Muscle of back (tissue), 11 donors: Measurements from ENCODE around the gene CD96. TPM values are rescaled to one million over a fixed set of nuclear protein-coding genes. Genes with fewer than 3 reads are reported as not detected.

Source experiments
- DNase-seq, 3 donors: peaks; one replicate each; pipeline versions ENCODE4 v3.0.0 to v3.0.0-alpha.2; 2013
- polyA plus RNA-seq, 10 donors: library from polyadenylated mRNA; unstranded; fragments of 120-200 nt; gene quantifications; one replicate each; pipeline ENCODE4 v1.2.1, GENCODE V29; 2013; ENCODE audit not compliant: insufficient read length in 10 of 10

The CD96 gene
- polyA plus RNA-seq, 10 donors: 0.15 to 5.7 (median 0.45) TPM

DNA sequence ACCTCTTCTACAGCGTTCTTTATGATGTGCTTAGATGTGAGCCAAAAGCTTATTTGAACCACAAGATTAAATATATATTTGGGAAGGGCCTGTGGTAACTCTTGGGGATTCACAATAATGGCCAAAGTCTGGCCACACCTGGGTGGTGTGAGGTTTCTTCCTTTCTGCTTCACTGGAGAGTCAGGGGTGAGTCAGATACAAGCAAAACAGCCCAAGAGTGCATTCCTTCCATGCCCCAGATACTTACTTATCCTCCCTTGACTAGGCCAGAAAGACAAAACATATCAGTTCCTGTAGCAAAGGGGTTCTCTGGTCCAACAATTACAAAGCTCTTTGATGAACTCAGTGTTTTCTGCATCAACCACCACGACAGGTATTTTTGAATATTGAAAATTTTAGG is 52.2 kb downstream of the CD96 start:
- peak in 1 of 3 donors; percentile 32 for DNase-seq

DNA sequence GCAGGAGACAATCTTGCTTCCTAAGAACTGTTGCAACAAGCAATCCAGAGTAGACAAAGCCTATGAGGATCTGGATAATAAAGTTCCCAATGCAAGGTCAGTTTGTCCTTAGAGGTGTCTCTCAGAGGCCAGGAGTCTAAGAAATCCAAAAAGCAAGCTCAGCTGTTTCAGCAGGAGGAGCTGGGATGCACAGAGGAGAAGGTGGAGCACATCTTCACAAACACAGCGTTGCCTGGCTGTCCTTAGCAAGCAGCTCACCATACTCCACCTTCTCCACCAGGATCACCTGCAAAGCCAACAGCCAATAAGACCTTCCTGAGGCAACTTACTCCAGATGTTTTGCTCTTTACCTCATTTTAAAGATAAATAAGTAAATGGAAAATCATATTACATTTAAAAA is 52.8 kb downstream of the CD96 start:
- DNase-seq: no peak

- no peak for DNase-seq
Observed at GRCh38 chr3:111595232-111595631, 53.2 kb downstream of the CD96 start, which contains the start of gene ZBED2. TSS of gene ZBED2 (minus strand) at chr3:111595346. CDS start at chr3:111594201, 1,145 bp downstream.

GRCh38 chr3:111596328-111596727 is 54.3 kb downstream of the CD96 start:
- no peak for DNase-seq

DNA sequence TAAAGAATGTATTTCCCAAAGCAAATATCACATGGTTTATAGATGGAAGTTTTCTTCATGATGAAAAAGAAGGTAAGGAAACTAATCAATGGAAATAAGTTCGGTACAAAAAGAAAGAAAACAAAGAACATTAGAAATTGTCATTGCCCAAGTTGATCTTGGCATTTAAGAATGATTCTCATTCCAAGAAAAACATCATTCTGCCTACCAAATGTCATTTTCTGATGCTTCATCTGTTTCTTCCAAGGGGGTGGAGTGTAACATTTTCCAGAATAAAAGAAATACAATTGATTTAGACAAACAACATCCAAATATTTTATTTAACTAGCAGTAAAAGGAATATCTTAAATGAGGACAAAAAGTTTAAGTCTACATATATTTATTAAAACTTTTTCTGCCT is 56.1 kb downstream of the CD96 start:
- DNase-seq: no peak

- DNase-seq: no peak
Observed at GRCh38 chr3:111598552-111598951, 56.6 kb downstream of the CD96 start.

- no peak for DNase-seq
Observed at GRCh38 chr3:111601810-111602209, 59.8 kb downstream of the CD96 start.

GRCh38 chr3:111603679-111604078 is 61.7 kb downstream of the CD96 start:
- DNase-seq: no peak

- DNase-seq: no peak
Observed at GRCh38 chr3:111604119-111604518, 62.1 kb downstream of the CD96 start.

- peak in 1 of 3 donors; percentile 5 for DNase-seq
Observed at GRCh38 chr3:111605018-111605417, 63.0 kb downstream of the CD96 start.

DNA sequence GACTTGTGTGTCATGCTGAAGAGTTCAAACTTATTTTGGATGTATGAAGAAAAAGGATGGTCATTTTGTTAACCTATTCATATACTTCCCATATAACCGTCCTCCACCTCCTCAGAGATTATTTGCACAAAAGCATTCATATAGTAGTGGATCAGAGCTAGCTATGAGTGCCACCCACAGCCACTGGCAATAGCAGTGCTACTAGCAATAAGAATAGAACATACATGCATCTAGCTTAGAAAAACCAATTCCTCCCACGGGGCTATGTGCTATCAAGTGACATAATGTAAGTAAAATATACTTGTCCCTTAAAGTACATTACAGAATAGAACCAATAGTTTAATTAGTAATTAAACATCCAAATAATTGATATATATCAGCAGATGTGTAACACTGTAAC is 63.5 kb downstream of the CD96 start:
- DNase-seq: no peak

DNA sequence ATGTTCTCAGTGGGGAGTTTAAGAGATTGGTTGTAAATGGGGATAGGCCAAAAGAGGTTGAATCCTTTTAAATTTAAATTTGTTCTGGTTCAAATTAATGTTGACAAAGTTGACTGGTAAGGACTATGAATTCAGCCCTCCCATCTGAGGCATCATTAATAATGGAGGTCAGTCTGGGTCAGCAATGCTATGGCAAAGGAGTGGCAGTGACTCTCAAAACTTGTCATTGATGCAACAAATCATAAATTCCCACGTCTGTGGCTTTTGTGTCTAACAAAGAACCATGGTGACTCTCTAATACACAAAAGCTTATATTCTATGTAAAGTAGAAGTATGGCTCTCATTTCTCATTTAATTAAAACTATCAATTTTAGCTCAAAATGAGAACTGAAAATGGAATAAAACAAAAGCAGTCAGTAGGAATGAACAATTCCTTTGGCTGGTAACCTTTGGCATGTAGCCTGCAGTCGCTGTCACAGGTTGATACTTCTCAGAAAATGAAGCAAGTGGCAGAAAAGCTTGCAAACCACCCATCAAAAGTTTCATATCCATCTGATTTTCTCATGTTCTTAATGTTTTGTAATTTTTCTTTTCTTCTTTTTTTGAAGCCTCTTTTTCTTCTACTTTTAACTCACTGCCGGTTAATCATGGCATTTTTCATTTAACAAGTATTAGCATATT is 65.4 kb downstream of the CD96 start:
- DNase-seq: no peak

- no peak for DNase-seq
Observed at GRCh38 chr3:111608383-111608782, 66.4 kb downstream of the CD96 start.

DNA sequence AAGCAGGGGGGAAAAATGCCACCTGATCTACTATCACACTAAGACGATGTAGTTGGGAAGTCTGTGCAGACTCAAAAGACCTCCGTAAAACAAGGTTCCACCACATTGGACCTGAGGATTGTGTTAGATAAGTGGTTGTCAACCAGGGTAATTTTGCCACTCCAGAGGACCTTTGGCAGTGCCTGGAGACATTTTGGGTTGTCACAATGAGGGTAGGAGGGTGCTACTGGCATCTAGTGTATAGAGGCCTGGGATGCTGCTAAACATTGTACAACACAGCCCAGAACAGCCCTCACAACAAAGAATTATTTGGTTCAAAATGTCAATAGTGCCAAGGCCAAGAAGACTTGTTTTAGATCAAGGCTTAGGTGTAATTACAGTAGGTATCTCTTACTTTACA is 67.7 kb downstream of the CD96 start:
- no peak for DNase-seq

DNA sequence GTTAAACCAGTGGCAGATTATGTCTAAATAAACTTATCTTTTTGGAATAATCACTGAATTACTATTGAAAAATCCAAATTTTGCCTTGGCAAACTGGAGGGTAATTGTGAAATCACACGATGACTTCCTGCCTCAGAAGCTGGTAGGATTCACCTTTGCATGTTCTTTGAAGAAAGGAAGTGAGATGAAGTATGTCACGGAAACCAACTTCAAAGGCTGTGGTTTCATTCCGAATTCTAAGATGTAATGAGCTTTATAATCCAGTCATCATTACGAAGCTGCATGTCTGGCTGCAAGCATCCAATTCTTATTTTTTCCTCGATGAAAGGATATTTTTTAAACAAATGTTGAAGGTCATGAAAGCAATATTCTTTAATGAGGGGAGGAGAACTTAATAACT is 68.2 kb downstream of the CD96 start:
- DNase-seq: peak in 1 of 3 donors; percentile 2

GRCh38 chr3:111610612-111611054 is 68.6 kb downstream of the CD96 start:
- DNase-seq: no peak

- DNase-seq: no peak
Observed at GRCh38 chr3:111613294-111613693, 71.3 kb downstream of the CD96 start.

GRCh38 chr3:111615880-111616279 is 73.9 kb downstream of the CD96 start:
- DNase-seq: no peak

- DNase-seq: no peak
Observed at GRCh38 chr3:111616417-111617105, 74.6 kb downstream of the CD96 start.

DNA sequence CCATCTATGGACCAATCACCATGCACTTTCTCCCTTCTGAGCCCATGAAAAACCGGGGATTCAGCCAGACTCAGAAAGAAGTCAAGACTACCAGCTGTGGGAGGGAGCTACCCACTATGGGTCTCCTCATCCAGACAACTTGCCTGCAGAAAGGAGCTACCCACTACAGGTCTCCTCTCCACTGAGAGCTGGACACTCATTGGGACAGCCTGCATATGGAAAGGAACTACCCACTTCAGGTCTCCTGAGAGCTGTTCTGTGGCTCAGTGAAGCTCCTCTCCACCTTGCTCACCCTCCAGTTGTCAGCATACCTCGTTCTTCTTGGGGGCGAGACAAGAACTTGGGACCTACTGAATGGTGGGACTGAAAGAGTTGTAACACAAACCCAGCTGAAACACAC is 75.4 kb downstream of the CD96 start:
- DNase-seq: no peak

DNA sequence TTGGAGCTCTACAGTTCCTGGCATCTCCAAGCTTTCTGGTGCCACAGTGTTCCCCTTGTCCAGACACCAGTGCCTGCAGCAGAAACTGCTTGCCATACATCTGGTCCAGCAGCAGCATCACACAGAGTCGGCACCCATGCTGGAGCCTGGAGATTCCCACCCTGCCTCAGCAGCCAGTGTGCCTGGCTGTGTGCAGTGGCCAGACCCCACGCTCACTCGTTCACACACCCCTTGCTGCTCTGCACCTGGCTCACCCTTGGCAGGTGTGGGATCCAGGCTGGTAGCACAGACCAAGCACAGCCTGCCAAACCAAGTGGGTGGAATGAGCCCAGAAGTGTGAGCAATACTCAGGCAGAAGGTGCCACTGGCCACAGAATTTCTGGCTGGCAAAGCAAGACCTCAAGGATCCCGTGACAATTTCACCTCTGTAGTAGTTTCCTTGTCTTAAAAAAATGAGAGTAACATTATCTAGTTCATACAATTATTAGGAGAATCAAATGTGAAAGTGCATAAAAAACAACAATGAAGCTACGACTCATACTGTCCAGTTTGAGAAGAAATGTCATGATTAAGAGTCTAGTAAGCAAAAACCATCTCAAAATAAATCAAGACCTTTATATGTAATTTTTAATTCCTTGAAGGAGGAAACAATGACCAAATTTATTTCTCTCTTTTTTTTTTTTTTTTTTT is 76.1 kb downstream of the CD96 start:
- no peak for DNase-seq

DNA sequence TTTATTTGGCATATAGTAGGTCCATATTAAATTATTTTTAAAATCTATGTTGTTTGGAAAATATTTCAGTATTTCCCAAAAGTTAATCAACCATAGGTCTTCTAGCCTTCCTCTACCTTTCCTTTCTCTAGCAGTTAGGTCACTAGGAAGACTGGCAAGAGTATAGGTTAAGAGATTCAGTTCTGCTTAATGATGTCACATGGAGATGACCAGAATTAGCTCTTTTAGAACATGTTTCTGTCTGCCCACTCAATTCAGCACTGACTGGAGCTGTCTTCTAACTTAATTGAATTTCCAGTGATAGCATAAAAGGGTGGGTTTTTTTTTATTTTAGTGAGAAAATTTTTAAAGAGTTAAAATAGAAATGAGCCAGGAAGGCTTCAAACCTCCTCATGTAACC is 76.9 kb downstream of the CD96 start:
- DNase-seq: no peak

GRCh38 chr3:111619833-111620232 is 77.8 kb downstream of the CD96 start:
- no peak for DNase-seq
